HG03045 (cell line): ENCODE results near the gene ASB8.

Experiments
- ATAC-seq: cut with Tn5 transposase; IDR thresholded peaks from one replicate; pipeline ENCODE4 v1.9.1; 2021; ENCODE audit warnings: mild to moderate bottlenecking, moderate library complexity; ENCODE audit not compliant: unreplicated experiment

Gene ASB8, protein sequence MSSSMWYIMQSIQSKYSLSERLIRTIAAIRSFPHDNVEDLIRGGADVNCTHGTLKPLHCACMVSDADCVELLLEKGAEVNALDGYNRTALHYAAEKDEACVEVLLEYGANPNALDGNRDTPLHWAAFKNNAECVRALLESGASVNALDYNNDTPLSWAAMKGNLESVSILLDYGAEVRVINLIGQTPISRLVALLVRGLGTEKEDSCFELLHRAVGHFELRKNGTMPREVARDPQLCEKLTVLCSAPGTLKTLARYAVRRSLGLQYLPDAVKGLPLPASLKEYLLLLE

DNA sequence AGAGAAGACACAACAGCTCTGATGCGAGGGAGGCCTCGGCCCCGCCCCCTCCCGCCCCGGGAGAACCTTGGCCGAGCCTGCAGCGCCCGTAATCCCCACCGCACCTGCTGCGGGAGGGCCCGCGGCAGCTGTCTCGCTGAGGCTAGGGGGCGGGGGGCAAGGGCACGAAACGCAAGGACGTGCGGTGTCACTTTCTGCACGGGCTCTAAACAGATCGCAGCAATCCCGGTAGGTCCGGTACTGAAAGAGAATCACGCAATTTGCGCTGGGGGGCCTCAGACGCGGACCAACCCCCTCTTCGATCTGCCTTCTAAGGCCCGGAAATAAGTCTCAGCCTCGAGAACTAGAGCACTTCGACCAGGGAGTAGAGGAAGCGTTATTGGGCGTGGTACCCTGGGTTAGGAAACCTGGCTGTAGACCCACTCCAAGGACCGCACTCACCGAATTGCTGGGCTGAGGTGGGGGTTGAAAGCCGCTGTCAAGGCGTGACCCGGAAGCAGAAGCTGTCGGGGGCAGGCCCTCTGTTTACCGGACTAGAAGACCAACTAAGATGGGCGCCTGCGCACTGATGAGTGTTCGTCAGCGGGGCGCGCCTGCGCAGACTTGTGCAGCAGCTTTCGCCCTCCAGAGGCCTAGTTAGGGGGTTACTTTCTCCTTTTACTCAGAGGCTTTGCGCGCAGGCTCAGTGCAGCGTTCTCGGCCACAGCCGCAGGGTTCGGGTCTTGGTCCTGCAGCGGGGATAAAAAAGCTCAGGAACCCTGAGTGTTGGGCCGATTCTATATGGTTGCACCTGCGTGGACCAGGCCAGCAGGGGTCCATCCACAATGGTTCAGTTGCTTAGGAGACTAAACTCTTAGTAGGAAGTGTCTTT lies at the start of gene ASB8:
Gene ASB8 (minus strand): TSS at position 498 of the 871 bp plus-strand sequence. CDS start 4,019 bp downstream, outside the sequence.
- ATAC-seq: peak; percentile 89

DNA sequence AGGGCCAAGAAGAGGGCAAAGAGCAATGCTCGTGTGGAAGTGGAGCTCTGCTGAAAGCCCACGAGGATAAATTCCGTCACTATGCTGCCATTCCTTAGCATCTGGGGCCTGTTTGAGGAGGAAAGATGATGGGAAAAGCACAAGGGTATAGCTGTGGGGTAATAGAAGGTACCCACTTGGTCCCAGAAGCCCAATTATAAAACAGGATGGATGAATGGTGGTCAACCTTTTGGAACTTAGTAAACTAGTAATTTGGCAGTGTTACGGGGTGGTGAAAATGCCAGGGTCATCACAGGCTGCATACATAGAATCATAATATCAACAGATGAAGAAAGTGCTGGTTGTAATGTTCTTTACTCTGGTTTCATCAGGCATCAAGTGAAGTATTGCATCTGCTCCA lies 45.9 kb upstream of the ASB8 start, which contains the start of gene OR10AD1:
Gene OR10AD1 (minus strand): TSS at position 101 of the 400 bp plus-strand sequence. CDS start 0 bp downstream, at position 101.
- no peak for ATAC-seq

DNA sequence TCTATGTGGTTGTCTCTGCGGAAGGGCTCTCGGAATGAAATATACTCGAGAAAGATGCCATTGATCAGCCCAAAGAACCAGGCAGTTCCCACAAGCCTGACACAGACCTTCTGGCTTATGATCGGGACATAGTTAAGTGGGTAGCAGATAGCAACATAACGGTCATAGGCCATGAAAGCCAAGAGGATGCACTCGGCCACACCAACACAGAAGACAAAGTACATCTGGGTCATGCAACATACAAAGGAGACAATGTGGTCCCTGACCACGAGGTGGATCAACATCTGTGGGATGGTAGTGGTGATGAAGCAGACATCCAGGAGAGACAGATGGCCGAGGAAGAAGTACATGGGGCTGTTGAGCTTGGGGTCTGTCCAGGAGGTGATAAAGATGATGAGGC lies 45.5 kb upstream of the ASB8 start:
- no peak for ATAC-seq

DNA sequence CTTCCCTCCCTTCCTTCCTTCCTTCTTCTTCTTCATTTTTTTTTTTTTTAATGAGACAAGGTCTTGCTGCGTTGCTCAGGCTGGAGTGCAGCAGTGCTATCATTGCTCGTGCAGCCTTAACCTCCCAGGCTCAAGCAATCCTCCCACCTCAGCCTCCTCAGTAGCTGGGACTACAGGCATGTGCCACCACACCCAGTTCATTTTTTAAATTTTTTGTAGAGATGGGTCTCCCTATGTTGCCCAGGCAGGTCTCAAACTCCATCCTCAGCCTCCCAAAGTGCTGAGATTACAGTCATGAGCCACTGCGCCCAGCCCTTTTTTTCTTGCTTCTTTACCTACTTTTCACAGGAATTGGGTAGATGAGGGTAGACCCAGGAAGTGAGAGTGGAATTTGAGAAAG lies 44.2 kb upstream of the ASB8 start:
- ATAC-seq: no peak

DNA sequence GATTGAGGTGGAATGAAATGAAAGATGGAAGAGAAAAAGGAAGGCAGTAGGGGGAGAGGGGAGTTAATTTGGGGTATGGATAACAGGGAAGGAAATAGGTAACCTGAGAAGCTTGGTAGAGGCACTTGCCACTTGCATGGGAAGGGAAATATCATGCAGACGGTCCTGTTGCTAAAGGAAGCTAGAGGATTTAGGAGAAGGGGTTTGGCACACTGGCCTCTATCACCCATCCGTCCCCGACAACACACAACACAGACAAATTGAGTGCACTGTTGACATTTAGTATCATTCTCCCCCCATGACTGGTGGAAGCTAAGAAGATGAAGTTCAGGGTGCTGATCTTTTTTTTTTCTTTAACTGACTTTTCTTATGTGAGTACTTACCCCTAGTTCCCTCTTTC lies 43.8 kb upstream of the ASB8 start:
- ATAC-seq: no peak

DNA sequence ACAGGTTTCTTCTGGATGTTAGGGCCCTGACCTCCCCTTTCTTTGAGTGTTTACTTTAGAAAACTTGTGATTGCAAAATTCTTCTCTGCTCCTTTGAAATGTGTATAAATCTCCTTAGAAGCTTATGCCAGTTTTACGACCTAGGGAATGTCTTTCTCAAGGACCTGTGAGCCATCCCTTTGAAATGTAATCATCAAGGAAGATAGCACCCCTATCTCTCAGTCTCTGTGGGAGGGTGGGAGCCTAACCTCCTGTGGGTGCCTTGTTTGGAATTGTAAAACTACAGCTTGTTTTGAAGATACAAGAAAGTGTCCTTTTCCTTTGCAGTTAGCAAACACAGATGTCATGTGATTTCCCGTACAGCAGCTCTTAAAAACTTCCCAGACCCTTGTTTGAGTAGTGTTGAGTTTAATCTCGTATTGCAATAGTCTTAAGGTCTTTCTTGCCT lies 42.5 kb upstream of the ASB8 start:
- no peak for ATAC-seq

DNA sequence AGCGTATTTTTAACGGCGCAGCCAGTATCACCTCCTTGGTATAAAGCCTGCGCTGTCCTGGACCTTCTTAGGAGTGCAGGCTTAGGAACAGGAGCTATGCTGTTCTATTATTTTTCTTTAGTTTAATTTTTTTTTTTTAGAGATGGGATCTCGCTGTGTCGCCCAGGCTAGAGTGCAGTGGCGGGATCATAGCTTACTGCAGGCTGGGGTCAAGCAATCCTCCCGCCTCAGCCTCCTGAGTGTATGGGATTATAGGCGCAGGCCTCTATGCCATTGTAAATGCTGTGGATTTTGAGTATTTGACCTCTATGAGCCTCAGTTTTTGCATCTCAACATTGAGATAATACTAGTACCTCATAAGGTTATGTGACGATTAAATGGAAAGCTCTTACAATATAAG lies 41.7 kb upstream of the ASB8 start:
- no peak for ATAC-seq

DNA sequence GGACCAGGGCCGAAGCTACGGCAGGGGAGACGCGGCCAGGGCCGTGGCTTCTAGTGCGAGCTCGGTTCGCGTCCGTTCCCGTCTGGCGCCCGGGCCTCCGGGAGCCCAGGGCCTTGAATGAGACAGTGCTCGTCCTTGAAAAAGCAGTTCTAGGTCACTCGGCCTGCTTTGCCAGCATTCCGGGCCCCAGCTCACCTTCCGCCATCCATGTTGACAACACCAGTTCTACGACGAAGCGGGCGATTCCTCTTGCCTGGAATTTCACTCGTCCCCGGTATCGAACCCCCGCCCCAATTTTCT lies 41.3 kb upstream of the ASB8 start:
- peak; percentile 20 for ATAC-seq

DNA sequence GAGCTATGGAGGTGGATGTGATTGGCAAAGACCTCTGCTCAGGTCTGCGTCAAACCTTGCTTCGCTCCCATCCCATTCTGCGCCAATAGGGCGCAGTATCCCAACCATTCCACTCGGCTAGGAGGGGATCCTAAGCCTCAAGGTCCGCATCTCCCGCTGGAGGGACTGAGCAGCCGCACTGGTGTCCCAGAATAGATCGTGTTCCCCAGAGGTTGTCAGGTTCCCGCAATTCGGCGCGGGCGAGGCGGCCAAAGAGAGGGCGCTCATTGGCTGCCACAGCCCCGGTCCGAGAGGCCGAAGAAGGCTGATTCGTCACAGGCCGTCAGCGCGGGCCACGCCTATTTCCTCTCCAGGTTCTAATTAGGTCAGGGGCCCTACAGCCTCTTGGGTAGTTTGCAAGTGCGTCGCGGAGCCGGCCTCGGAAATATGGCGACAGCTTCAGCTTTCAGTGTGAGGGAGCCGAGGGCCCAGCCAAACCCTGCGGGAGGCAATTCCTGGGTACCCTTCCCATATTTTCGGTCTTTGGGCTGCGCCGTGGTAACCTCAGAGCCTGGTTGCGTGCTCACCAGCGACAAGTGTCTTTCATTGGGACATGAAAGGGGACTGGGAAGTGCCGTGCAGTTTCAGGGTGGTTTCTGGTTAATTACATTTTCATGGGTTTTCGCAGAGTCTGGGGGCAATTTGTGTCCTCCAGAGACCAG lies 40.8 kb upstream of the ASB8 start:
- peak; percentile 100 for ATAC-seq

DNA sequence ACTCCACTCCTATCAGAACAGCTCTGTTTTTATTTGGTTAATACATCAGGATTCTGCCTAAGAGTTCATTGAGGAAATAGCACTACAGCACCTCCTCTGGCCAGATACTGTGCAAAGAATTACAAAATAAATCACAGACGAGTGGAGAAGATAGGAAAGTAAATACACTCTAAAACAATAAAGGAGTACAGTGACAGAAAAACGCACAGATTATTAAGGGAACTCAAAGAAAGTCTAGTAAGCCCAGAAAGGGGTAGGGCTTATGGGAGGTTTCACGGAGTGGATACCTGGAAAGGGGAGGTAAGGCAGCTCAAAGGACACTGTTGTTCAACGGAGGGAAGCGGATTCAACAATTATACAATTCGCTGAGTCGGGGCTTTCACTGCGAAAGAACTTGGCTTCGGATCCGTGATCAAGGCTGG lies 40.2 kb upstream of the ASB8 start:
- no peak for ATAC-seq

DNA sequence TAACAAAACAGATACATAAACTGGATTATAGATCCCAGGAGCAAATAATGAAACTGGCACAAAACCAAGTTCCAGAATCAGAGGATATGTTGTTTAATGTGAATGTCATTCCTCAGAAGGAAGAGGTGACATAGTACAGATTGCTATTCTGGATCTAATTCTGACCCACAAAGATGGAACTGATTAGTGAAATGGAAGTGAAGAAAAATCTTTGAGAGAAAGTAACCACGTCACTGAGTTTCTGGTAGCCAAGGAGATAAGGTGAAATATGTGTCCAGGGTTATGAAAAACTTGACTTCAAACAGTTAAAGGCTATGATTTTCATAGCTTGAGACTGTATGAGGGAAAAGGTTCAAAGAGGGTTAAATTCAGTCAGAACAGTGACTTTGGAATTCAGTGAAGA lies 37.5 kb upstream of the ASB8 start:
- ATAC-seq: no peak

DNA sequence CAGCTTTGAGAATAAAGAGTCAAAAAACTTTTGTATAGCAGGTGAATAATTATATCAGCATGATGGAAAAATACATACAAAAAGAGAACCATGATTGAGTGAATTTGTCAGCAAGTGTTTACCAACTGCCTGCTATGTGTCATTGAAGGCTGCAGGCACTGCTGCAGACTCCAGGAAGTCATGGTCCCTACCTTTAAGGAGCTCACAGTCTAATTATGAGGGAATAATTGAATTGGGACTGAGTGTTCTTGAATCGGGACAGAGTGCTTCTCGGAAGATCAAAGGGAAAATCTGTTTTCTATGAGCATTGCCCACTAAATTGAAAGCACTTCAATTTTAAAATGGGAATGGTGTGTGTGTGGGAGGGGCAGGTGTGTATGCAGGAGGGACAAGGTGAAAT lies 36.3 kb upstream of the ASB8 start:
- no peak for ATAC-seq

DNA sequence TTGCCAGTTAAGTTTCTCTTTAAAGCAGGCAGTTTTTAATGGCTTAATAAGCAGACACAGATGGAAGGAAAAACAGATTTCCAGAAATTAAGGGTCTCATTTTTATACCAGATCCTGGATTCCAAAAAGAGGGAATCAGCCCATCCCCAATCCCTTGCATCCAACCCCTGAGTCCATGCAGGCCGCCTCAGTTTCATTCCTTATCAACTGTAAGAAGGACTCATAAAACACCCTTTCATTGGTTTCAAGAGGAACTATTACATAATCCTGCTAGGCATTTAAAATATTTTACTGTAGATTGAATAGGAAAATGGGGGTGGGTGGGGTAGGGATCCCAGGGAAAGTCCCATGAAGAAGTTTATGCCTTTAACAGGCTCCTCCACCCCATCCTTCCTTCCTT lies 35.5 kb upstream of the ASB8 start:
- no peak for ATAC-seq

DNA sequence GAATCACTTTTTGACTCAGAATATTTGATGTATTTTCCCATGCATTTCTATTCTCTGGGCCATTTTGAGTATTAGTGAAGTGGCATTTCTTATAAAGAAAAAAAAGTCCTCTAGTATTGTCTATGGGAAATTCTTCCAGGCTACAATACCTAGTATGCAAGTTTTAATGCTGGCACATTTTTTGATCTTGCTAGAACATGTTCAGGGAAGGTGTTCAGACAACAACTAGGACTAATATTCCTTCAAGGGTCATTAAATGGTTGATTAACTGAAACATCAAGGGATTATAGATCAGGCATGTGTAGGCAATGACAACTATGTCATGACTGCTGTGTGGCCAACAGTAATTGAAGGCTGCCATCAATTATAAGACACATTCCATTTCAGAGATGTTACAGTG lies 33.8 kb upstream of the ASB8 start:
- ATAC-seq: no peak

DNA sequence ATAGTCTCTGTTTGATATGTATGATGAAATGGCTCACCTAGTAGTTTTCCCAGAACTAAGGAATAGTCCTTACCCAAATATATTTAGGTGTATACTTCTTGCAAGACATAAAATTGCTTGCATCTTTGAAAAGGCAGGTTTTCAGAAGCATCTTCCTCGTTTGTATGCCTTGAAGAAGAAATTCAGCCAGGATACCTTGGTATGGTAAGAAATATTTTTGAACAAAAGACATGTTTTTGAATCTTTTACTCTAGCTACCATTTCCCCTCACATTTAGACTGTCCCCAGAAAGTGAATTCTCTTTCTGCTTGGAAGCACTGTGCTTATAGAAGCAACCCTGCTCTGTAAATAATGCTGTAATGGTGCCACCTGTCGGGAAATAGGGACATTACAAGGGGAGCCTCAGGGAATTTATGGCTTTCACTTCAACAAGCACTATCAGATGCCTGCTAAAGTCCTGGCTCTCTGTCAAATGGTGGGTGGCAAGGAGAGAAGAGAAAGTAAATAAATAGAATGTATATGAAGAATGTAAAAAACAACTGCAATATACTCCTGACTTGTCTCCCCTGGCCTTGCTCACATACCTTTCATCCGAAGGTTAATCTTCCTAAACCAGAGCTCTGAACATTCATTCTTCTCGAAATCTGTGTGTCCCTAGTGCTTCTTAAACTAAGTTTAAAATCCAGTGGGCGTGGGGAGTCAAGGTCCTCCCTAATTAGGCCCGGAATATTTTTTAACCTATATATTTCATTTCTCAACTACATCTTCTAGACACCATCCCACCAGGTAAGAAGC lies 32.2 kb upstream of the ASB8 start:
- peak; percentile 73 for ATAC-seq

DNA sequence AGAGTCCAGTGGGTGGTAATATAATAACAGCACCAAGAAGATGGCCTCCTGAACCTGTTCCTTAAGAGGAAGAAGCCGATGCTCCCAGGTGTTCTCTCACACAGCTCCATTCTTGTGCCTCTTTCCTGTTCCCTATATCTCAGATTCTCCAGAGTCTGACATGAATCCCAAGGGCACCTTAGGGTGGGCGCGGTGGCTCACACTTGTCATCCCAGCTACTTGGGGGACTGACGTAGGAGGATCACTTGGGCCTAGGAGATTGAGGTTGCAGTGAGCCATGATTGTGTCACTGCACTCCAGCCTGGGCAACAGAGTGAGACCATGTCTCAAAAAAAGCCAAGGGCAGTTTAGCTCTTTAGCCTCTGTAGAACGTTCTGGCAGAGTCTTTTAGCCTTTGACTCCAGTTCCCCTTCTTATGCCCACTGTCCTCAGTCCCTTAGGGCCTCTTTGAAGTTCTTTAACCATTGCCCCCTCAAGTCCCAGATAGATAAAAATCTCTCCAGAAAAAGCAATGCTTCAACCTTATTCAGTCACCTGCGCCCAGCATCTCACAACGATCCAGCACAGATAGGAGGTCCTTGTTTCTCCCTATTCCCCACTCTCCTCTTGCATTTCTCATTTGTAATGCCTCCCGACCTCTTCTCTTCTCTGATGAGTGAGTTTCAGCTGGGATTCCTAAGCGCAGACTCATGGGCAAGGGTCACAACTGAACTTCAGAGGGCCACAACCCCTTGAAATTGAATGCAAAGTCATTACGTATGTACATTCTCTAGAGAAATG lies 30.8 kb upstream of the ASB8 start:
- ATAC-seq: no peak

DNA sequence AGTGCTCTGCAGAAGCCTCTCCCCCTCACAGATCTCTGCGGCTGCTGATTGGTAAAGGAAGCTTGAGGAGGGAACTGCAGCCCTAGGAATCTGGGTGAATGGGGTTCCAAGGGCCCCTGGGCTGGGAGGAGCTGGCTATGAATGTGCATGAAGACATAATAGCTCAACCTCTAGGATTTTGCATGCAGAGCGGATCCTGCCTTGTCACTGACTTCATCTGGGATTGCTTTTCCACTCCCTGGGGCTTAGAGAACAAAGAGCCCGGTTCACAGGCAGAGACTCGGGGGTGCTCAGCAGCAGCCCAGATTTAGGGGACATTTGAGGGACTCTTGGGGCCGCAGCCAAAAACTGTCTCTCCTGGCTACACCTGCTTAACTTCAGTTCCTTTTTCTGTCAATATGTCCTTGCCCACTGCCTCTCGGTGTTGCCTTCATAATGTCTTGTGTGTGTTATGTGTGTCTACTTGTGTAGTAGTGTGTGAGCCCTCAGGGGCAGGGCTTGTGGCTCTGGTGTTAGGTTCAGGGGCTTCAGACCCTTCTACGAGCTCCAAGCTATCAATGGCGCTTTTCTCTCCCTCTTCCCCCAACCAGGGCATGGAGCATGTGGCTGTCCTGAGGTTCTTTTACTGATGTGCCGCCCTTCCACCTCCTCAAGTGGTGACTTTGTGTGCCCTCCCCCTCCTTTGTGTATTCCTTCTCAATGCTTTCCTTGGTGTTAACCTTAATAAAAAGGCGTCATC lies 28.0 kb upstream of the ASB8 start:
- no peak for ATAC-seq

DNA sequence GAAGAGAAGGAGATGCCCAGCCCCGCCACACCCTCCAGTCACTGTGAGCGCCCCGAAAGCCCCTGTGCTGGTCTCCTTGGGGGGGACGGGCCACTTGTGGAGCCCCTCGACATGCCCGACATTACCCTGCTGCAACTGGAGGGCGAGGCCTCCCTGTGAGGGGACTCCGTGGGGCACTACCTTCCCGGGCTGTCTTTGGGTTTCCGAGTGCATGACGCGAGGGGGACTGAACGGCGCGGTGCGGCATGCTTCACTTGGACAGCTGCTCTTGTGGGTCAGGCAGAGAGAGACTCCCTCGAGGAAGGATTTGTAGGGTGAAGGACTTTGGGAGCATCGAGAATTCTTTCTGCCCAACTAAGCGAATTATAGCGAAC lies 27.2 kb upstream of the ASB8 start:
- no peak for ATAC-seq

DNA sequence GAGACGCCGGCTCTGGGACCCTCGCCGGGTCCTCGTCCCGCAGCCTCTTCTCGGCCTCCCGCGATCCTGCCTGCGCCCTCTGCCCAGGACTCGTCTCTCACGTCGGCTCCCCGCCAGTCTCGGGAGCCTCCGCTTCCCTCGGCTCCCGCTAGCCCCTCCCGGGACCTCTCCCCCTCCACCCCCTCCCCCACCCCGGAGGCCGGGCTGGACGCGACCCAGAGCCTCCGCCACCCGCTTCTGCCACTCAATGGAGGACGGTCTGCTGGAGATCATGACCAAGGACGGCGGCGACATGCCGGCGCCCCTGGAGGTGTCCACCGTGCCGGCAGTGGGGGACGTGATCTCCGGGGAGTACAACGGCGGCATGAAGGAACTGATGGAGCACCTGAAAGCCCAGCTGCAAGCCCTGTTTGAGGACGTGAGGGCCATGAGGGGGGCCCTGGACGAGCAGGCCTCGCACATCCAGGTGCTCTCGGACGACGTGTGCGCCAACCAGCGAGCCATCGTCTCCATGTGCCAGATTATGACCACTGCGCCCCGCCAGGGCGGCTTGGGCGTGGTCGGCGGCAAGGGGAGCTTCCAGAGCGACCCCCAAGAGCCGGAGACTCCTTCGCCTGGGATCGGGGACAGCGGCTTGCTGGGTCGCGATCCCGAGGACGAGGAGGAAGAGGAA lies 26.7 kb upstream of the ASB8 start:
- ATAC-seq: no peak
